Neural cell (in vitro differentiated cells): Measurements from ENCODE around the gene H2BK1.

Source experiments
- CTCF ChIP-seq: fragments of 450-650 bp; IDR thresholded peaks from 2 replicates; pipeline ENCODE4 v1.5.1; 2014; ENCODE audit warnings: antibody characterized with exemption, mild to moderate bottlenecking, moderate library complexity; ENCODE audit not compliant: poor library complexity, severe bottlenecking
- EP300 ChIP-seq: fragments of 450-650 bp; conservative IDR thresholded peaks from 2 replicates; pipeline ENCODE4 v1.6.1; 2014; ENCODE audit warnings: antibody characterized with exemption, mild to moderate bottlenecking, moderate library complexity; ENCODE audit not compliant: poor library complexity, severe bottlenecking
- EZH2 ChIP-seq: fragments of 200-600, 300-800 bp; shearing (Covaris generic), sonication (generic); IDR thresholded peaks from 2 replicates; pipeline ENCODE4 v1.6.1; 2014; ENCODE audit warnings: antibody characterized with exemption, low read length, borderline replicate concordance, mild to moderate bottlenecking; ENCODE audit not compliant: insufficient read depth, poor library complexity, severe bottlenecking
- MXI1 ChIP-seq: fragments of 450-650 bp; conservative IDR thresholded peaks from 2 replicates; pipeline ENCODE4 v1.6.1; 2014; ENCODE audit warnings: antibody characterized with exemption, mild to moderate bottlenecking; ENCODE audit not compliant: poor library complexity, severe bottlenecking
- POLR2AphosphoS5 ChIP-seq: IDR thresholded peaks from 2 replicates; pipeline ENCODE4 v1.6.1; 2012
- RAD21 ChIP-seq: fragments of 450-650 bp; conservative IDR thresholded peaks from 2 replicates; pipeline ENCODE4 v1.6.1; 2014; ENCODE audit warnings: antibody characterized with exemption, mild to moderate bottlenecking, moderate library complexity
- REST ChIP-seq: IDR thresholded peaks from 2 replicates; pipeline ENCODE4 v1.6.1; 2012; ENCODE audit warnings: borderline replicate concordance
- SMC3 ChIP-seq: fragments of 450-650 bp; conservative IDR thresholded peaks from 2 replicates; pipeline ENCODE4 v1.6.1; 2014; ENCODE audit warnings: antibody characterized with exemption, mild to moderate bottlenecking, moderate library complexity; ENCODE audit not compliant: poor library complexity
- TAF1 ChIP-seq: IDR thresholded peaks from 2 replicates; pipeline ENCODE4 v1.6.1; 2012; ENCODE audit warnings: low read depth

- TF ChIP-seq EP300 (no peak), EZH2 (no peak), REST (no peak), CTCF (no peak), POLR2AphosphoS5 (no peak), TAF1 (no peak), RAD21 (no peak), SMC3 (no peak), MXI1 (no peak)
Observed at GRCh38 chr7:151206914-151207313, 3.4 kb downstream of the H2BK1 start.
